Skeletal muscle satellite cell (primary cell): Measurements from ENCODE around the gene TK1.

Experiments used
- H3K27me3 ChIP-seq: 2 replicates; pipeline ENCODE4 v1.7.0; 2013; ENCODE audit warnings: low read length; ENCODE audit not compliant: control insufficient read depth, insufficient read depth
- H3K36me3 ChIP-seq: 2 replicates; pipeline ENCODE4 v1.7.0; 2013; ENCODE audit warnings: mild to moderate bottlenecking, control low read depth, low read length; ENCODE audit not compliant: insufficient read depth
- H3K4me1 ChIP-seq: 2 replicates; pipeline ENCODE4 v1.7.0; 2013; ENCODE audit warnings: low read length; ENCODE audit not compliant: control insufficient read depth, insufficient read depth
- H3K4me2 ChIP-seq: 2 replicates; pipeline ENCODE4 v1.7.0; 2013; ENCODE audit warnings: mild to moderate bottlenecking, low read length
- H3K4me3 ChIP-seq: 2 replicates; pipeline ENCODE4 v1.7.0; 2013; ENCODE audit warnings: low read length
- H3K9ac ChIP-seq: 2 replicates; pipeline ENCODE4 v1.7.0; 2013; ENCODE audit warnings: mild to moderate bottlenecking, low read depth, low read length, moderate library complexity
- H3K9me3 ChIP-seq: replicated peaks from 2 replicates; pipeline ENCODE4 v1.7.0; 2013; ENCODE audit warnings: mild to moderate bottlenecking, control low read depth, low read length

The TK1 gene

DNA sequence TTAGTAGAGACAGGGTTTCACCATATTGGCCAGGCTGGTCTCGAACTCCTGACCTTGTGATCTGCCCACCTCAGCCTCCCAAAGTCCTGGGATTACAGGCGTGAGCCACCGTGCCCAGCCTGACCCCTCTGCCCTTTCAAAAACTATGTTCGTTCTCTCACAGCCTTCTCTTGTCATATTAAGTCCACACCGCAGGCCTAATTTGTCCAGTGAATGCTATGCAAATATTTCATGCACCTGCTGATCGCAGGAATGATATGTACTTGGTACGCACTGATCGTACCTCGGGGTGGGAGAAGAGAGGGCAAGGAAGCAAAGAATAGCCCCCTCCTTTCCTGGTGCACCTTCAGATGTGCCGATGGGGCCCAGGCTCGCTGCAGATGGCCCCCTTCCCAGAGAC, 24.2 kb upstream of the TK1 start:
- Histone ChIP-seq H3K27me3 (no peaks in the 10 kb centered on the region), H3K9ac (no peak overlapping the region), H3K4me3 (no peak overlapping the region), H3K36me3 (peaks cover 4% of the 10 kb centered on the region), H3K9me3 (no peaks in the 10 kb centered on the region), H3K4me2 (no peak overlapping the region), H3K4me1 (peaks cover 11% of the 10 kb centered on the region)

DNA sequence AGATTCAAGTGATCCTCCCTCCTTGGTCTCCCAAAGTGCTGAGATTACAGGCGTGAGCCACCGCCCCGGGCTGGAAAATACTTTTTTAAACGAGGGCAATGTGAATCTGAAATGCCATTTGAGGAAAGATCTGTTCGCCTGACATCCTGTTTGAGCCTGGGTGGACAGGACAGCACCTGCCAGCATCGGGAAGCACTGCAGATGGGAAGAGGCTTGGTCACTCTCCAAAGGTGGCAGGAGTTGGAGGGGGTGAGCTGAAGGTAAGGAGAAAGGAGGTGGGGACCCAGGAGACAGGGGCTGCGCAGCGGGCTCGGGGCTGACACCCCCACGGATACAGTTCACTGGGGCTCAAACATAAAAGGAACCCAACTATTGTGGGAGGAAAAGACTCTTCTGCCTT, 23.3 kb upstream of the TK1 start:
- Histone ChIP-seq H3K4me1 (peaks cover 4% of the 10 kb centered on the region), H3K9me3 (no peaks in the 10 kb centered on the region)

DNA sequence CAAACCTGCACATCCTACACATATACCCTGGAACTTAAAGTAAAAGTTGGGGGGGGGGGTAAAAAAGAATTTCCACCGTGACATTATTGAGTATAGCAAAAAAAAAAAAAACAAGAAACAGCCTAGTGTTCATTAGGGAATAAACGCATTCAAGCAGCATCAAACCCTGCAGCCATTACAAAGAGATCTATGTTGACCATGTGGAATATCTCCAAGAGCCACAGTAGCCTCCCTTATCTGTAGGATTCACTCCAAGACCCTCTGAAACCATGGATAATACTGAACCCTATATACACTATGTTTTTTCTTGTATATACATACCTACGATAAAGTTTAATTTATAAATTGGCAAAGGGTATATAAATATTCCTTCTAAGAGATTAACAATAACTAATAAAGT, 21.6 kb upstream of the TK1 start:
- Histone ChIP-seq H3K9ac (no peak overlapping the region), H3K4me1 (no peaks in the 10 kb centered on the region), H3K9me3 (no peaks in the 10 kb centered on the region), H3K36me3 (peaks cover 18% of the 10 kb centered on the region), H3K4me3 (no peak overlapping the region), H3K4me2 (no peak overlapping the region), H3K27me3 (no peaks in the 10 kb centered on the region)

More for the DNA sequence above, 23.3 kb upstream of the TK1 start:
- Histone ChIP-seq H3K36me3 (peaks cover 6% of the 10 kb centered on the region), H3K4me2 (no peak overlapping the region), H3K4me3 (no peak overlapping the region), H3K9ac (no peak overlapping the region), H3K27me3 (no peaks in the 10 kb centered on the region)

DNA sequence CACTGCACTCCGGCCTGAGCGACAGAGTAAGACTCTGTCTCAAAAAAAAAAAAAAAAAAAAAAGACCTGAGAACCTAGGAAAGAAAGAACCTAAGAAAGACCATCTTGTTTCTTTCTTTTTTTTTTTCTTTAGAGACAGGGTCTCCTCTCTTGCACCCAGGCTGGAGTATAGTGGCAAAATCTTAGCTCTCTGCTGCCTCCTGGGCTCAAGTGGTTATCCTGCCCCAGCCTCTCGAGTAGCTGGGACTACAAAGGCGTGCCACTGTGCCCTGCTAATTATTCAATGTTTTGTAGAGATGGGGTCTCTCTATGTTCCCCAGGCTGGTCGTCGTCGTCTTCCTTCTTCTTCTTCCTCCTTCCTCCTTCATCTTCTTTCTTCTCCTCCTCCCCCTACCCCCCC, 19.4 kb upstream of the TK1 start:
- Histone ChIP-seq H3K4me1 (no peaks in the 10 kb centered on the region), H3K9ac (no peak overlapping the region), H3K4me3 (no peak overlapping the region), H3K27me3 (no peaks in the 10 kb centered on the region), H3K9me3 (no peaks in the 10 kb centered on the region), H3K4me2 (no peak overlapping the region), H3K36me3 (peaks cover 18% of the 10 kb centered on the region)

DNA sequence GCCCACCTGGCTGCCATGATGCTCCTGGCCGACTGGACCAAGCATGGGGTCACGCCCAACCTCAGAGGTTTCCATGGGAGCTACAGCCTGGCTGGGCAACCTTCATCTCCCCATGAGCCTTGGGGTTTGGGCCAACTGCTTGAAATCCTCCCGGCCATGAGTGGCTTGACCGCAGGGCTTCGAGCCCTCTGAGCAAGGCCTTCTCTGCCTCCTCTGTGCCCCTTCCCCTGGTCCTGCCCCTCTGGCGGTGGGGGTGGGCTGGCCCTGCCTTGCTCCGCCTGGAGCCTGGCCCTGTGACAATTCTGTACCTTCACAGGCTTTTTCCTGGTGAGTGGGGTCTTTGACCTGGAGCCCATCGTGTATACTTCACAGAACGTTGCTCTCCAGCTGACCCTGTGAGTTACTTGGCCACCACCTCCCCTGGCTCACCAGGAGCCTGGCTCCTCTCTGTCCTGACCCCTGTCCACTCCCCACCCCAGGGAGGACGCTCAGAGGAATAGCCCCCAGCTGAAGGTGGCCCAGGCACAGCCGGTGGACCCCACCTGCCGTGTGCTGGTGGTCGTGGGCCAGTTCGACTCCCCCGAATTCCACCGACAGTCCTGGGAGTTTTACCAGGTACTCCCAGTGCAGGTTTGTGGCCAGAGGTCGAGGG, 18.4 kb upstream of the TK1 start:
- no peaks in the 10 kb centered on the region for H3K4me1 ChIP-seq

DNA sequence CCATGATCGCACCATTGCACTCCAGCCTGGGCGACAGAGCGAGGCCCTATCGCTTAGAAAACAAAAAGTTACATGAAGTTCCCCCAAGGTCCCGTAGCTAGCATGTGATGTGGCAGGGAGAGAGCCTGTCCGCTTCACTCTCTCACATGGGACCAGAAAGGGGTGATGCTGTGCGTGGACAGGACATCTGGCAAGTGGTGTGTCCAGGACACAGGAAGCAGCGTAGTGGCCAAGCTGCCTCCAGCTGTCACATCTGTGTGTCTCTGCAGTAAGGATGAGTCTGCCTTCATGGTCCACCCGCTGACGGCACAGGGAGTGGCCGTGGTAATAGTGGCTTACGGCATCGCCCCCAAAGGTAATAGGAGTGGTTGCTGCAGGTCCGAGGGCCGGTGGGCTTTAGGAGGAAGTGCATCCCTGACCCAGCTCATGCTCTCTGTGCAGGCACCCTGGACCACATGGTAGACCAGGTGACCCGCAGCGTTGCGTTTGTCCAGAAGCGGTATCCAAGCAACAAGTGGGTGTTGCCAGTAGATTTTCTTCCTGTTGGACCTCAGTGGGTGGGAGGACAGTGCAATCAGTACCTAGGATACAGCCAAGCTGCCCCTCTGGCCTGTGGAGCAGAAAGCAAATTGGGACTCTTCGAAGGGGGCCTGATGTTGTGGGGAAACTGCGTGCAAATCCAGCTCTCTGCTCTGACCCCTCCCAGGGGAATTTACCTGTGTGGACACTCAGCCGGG, 17.7 kb upstream of the TK1 start:
- H3K4me2 ChIP-seq, result no peak overlapping the region
- no peaks in the 10 kb centered on the region for H3K27me3 ChIP-seq
- no peaks in the 10 kb centered on the region for H3K4me1 ChIP-seq
- H3K4me3 ChIP-seq, result no peak overlapping the region
- peaks cover 18% of the 10 kb centered on the region for H3K36me3 ChIP-seq
- no peak overlapping the region for H3K9ac ChIP-seq
- H3K9me3 ChIP-seq, result no peaks in the 10 kb centered on the region

More for the DNA sequence above, 18.4 kb upstream of the TK1 start:
- Histone ChIP-seq H3K27me3 (no peaks in the 10 kb centered on the region), H3K9ac (no peak overlapping the region), H3K4me2 (no peak overlapping the region), H3K36me3 (peaks cover 18% of the 10 kb centered on the region), H3K9me3 (no peaks in the 10 kb centered on the region), H3K4me3 (no peak overlapping the region)

DNA sequence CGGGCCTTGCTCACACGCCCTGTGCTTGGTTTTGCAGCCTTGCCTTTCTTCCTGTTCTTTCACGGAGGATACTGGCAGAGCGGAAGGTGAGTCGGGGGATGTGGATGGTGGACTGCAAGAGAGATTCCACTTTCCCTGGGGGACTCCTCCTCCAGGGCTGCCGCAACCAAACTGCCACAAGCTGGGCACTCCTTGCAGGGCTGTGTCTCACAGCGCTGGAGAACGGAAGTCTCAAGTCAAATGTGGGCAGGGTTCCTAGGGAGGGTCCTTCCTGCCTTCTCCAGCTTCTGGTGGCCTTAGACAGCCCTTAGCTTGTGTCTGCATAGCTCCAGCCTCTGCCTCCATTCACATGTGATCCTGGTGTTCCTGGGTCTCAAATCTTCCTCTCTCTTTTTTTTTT, 15.8 kb upstream of the TK1 start:
- Histone ChIP-seq H3K4me3 (no peak overlapping the region), H3K4me1 (no peaks in the 10 kb centered on the region), H3K9ac (no peak overlapping the region), H3K9me3 (no peaks in the 10 kb centered on the region), H3K36me3 (peaks cover 16% of the 10 kb centered on the region), H3K4me2 (no peak overlapping the region), H3K27me3 (no peaks in the 10 kb centered on the region)

DNA sequence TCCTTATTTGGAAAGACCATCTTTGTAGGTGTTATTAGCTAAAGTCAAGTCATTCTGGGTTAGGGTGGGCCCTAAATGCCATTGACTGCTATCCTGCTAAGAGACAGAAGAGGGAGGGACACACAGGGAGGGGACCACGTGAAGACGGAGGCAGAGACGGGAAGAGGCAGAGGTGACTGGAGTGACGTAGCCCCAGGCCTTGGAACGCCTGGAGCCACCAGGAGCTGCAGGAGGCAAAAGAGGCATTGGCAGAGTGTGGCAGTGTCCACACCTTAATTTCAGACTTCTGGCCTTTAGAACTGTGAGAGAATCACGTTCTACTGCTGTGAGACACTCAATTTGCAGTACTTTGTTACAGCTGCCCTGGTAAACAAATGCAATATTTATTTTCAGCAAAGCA, 13.6 kb upstream of the TK1 start:
- Histone ChIP-seq H3K9ac (no peak overlapping the region), H3K27me3 (no peaks in the 10 kb centered on the region), H3K36me3 (peaks cover 30% of the 10 kb centered on the region), H3K4me2 (no peak overlapping the region), H3K4me1 (no peaks in the 10 kb centered on the region), H3K4me3 (no peak overlapping the region), H3K9me3 (no peaks in the 10 kb centered on the region)

DNA sequence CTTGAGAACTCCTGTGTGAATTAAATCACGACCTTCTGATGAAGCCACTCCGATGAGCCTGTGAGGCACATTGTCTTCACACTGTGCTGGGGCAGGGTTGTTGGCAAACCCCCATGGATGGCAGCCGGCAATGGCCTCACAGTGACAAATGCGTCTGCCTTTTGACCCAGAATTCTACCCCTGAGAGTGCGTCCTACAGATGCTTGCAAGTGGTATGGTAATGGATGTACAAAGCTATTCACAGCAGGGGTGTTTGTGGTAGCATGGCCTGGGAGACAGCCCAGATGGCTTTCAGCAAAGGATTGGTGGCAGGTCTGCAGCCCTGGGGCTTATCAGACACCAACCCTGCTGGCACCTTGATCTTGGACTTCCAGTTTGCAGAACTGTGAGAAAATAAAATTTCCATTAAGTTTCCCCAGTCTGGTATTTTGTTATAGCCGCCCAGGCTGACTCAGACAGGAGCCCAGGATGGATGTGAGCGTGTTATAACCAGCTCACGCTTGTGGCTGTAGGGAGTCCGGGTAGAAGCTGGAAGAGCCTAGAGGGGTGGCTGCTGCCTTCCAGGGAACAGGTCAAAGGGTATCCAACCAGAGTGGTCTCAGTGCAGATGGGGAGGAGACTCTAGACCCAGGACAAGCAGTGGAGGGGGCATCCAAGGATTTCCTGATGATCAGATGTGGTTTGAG, 10.4 kb upstream of the TK1 start:
- H3K4me3 ChIP-seq, result no peak overlapping the region
- peaks cover 19% of the 10 kb centered on the region for H3K36me3 ChIP-seq
- H3K4me1 ChIP-seq, result no peaks in the 10 kb centered on the region
- H3K4me2 ChIP-seq, result no peak overlapping the region
- no peaks in the 10 kb centered on the region for H3K27me3 ChIP-seq
- H3K9ac ChIP-seq, result no peak overlapping the region
- H3K9me3 ChIP-seq, result no peaks in the 10 kb centered on the region

DNA sequence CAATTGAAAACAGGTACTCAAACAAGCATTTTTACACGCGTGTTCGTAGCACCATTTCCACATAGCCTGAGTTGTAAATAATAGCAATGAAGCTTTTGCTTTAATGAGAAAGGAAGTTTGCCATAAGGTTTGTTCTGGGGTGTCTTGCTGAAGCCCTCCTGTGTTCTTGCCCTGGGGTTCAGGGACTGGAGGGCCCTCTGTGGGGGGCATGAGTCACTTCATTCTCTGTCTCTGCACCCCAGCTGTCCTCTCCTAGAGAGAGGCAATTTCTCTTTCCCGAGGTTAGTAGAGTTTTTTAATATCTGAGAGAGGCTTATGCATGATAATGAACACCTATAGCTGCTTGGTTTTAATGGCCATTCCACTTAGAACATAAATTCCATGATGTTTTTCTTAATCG, 9.9 kb upstream of the TK1 start:
- Histone ChIP-seq H3K4me2 (no peak overlapping the region), H3K36me3 (peaks cover 19% of the 10 kb centered on the region), H3K4me3 (no peak overlapping the region), H3K9me3 (no peaks in the 10 kb centered on the region), H3K27me3 (no peaks in the 10 kb centered on the region), H3K4me1 (no peaks in the 10 kb centered on the region), H3K9ac (no peak overlapping the region)

DNA sequence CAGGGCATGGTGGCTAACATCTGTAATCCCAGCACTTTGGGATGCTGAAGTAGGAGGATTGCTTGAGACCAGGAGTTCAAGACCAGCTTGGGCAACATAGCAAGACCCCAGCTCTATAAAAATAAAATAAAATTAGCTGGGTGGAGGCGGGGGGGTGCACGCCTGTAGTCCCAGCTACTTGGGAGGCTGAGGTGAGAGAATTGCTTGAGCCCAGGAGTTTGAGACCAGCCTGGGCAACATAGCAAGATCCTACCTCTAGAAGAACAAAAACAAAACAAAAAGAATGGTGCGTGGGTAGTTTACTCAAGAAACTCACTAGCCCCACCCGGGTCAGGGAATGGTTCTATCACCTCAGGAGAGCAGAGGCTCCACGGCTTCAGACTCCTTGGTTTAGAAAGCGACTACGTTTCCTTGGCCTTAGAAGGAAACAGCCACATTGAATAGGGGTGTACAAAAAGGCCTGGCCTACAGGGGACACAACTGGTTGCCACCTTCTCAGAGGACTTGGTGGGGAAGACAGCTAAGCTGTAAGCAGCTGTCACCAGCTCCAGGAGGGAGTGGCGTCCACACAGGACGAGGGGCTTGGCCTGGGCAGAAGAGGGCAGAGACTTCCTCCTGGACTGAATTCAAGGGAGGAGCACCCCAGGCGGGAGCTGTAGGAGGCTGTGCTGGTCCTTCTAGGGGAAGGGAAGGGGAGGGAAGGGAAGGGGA, 716 bp downstream of the TK1 start:
- H3K36me3 ChIP-seq, result peaks cover 13% of the 10 kb centered on the region
- peak overlapping the region; percentile 87 for H3K9ac ChIP-seq
- H3K4me3 ChIP-seq, result peak overlapping the region; percentile 97

More for the DNA sequence above, 716 bp downstream of the TK1 start:
- peak overlapping the region; percentile 99 for H3K4me2 ChIP-seq
- no peaks in the 10 kb centered on the region for H3K27me3 ChIP-seq
- H3K4me1 ChIP-seq, result peaks cover 32% of the 10 kb centered on the region
- no peaks in the 10 kb centered on the region for H3K9me3 ChIP-seq
